Activated CD4-positive, CD25-positive, alpha-beta regulatory T cell treated with anti-CD3 and anti-CD28 coated beads, Interleukin-2, amount 50 U/mL, for 16 hours (primary cell): ENCODE results near the gene CAMKMT.

Experiments used
- DNase-seq: peaks from one replicate; pipeline ENCODE4 v3.0.0-alpha.2; 2020; ENCODE audit warnings: low read depth, low spot score

Gene CAMKMT

GRCh38 chr2:44799754-44800153 is 438.0 kb downstream of the CAMKMT start:
- no peak for DNase-seq

GRCh38 chr2:44801289-44801840 is 439.6 kb downstream of the CAMKMT start:
- no peak for DNase-seq

GRCh38 chr2:44801841-44802776 is 440.4 kb downstream of the CAMKMT start:
- no peak for DNase-seq

GRCh38 chr2:44802777-44803424 is 441.2 kb downstream of the CAMKMT start:
- no peak for DNase-seq

- DNase-seq: no peak
Measured at GRCh38 chr2:44804406-44805265, 442.9 kb downstream of the CAMKMT start.

- no peak for DNase-seq
Measured at GRCh38 chr2:44805401-44806235, 443.9 kb downstream of the CAMKMT start.

GRCh38 chr2:44807201-44808025 is 445.7 kb downstream of the CAMKMT start:
- DNase-seq: no peak

GRCh38 chr2:44810892-44811530 is 449.3 kb downstream of the CAMKMT start:
- no peak for DNase-seq

- no peak for DNase-seq
Measured at GRCh38 chr2:44813165-44813564, 451.4 kb downstream of the CAMKMT start.

- DNase-seq: no peak
Measured at GRCh38 chr2:44813658-44814057, 451.9 kb downstream of the CAMKMT start.

- DNase-seq: no peak
Measured at GRCh38 chr2:44817256-44817655, 455.5 kb downstream of the CAMKMT start.

GRCh38 chr2:44817673-44818335 is 456.1 kb downstream of the CAMKMT start:
- no peak for DNase-seq

- DNase-seq: no peak
Measured at GRCh38 chr2:44819061-44819460, 457.3 kb downstream of the CAMKMT start.

GRCh38 chr2:44821500-44821899 is 459.8 kb downstream of the CAMKMT start:
- DNase-seq: no peak

- no peak for DNase-seq
Measured at GRCh38 chr2:44822174-44822573, 460.4 kb downstream of the CAMKMT start.
